Endothelial cell of umbilical vein (primary cell): Measurements from ENCODE around the gene ABHD18.

Experiments
- EZH2 ChIP-seq: IDR thresholded peaks from 2 replicates; pipeline ENCODE4 v1.6.1; 2012; ENCODE audit warnings: borderline replicate concordance, low read depth, mild to moderate bottlenecking, moderate library complexity, low read length, inconsistent platforms; ENCODE audit not compliant: severe bottlenecking
- FOS ChIP-seq: IDR thresholded peaks from 2 replicates; pipeline ENCODE4 v1.6.1; 2011; ENCODE audit warnings: mild to moderate bottlenecking, low read length, moderate library complexity, borderline replicate concordance; ENCODE audit not compliant: insufficient read depth
- GATA2 ChIP-seq: IDR thresholded peaks from 2 replicates; pipeline ENCODE4 v1.7.0; 2011; ENCODE audit warnings: low read depth, mild to moderate bottlenecking, moderate library complexity, mixed read lengths, low read length; ENCODE audit not compliant: insufficient read length, insufficient read depth
- JUN ChIP-seq: IDR thresholded peaks from 2 replicates; pipeline ENCODE4 v1.6.1; 2011; ENCODE audit warnings: borderline replicate concordance, low read depth; ENCODE audit not compliant: insufficient read length, insufficient read depth
- MAX ChIP-seq: IDR thresholded peaks from 2 replicates; pipeline ENCODE4 v1.6.1; 2011; ENCODE audit not compliant: insufficient read depth, insufficient read length
- MYC ChIP-seq: IDR thresholded peaks from one replicate; pipeline ENCODE4 v1.6.1; 2011; ENCODE audit warnings: mild to moderate bottlenecking, low read depth, low read length
- POLR2A ChIP-seq: IDR thresholded peaks from 2 replicates; pipeline ENCODE4 v1.6.1; 2012; ENCODE audit warnings: low read depth, mild to moderate bottlenecking, control low read depth, low read length
- POLR2AphosphoS5 ChIP-seq: IDR thresholded peaks from 2 replicates; pipeline ENCODE4 v1.6.1; 2012; ENCODE audit warnings: low read depth, mild to moderate bottlenecking, control low read depth, low read length, moderate library complexity; ENCODE audit not compliant: insufficient read depth
- TF ChIP-seq, protein P1 (sequence below), 2 donors: IDR thresholded peaks; 1 replicate in 1 of 2; 2 replicates in 1 of 2; pipeline ENCODE4 v1.5.1; 2011; ENCODE audit warnings: low read length in 2 of 2, mild to moderate bottlenecking in 2 of 2, moderate library complexity in 2 of 2, control low read depth in 1 of 2, inconsistent platforms in 1 of 2, low read depth in 1 of 2; ENCODE audit not compliant: insufficient read depth in 1 of 2; ENCODE audit errors: extremely low read depth in 1 of 2

DNA sequence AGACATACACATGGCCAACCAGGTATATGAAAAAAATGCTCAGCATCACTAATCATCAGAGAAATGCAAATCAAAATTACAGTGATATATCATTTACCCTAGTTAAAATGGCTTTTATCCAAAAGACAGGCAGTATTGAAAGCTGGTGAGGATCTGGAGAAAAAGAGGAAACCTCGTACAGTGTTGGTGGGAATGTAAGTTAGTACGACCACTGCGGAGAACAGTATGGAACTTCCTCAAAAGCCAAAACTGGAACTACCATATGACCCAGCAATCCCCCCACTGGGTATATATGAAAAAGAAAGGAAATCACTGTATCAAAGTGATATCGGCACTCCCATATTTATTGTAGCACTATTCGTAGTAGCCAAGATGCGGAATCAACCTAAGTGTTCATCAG is 23.4 kb downstream of the ABHD18 start:
- TF ChIP-seq, protein P1, sequence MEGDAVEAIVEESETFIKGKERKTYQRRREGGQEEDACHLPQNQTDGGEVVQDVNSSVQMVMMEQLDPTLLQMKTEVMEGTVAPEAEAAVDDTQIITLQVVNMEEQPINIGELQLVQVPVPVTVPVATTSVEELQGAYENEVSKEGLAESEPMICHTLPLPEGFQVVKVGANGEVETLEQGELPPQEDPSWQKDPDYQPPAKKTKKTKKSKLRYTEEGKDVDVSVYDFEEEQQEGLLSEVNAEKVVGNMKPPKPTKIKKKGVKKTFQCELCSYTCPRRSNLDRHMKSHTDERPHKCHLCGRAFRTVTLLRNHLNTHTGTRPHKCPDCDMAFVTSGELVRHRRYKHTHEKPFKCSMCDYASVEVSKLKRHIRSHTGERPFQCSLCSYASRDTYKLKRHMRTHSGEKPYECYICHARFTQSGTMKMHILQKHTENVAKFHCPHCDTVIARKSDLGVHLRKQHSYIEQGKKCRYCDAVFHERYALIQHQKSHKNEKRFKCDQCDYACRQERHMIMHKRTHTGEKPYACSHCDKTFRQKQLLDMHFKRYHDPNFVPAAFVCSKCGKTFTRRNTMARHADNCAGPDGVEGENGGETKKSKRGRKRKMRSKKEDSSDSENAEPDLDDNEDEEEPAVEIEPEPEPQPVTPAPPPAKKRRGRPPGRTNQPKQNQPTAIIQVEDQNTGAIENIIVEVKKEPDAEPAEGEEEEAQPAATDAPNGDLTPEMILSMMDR (IDR thresholded peaks at IDR 0.05; ENCODE audit: extremely low read depth in 1 of 2, insufficient read depth in 1 of 2, low read depth in 1 of 2, low read length in 2 of 2) = no peak
- no peak for TF ChIP-seq POLR2A
- no peak for TF ChIP-seq POLR2AphosphoS5
- TF ChIP-seq EZH2 = no peak
- no peak for TF ChIP-seq GATA2
- TF ChIP-seq MAX = no peak
- no peak for TF ChIP-seq FOS
- no peak for TF ChIP-seq MYC
- no peak for TF ChIP-seq JUN
